HepG2 (cell line): ENCODE results near the gene TLE2. TPM values are rescaled to one million over a fixed set of nuclear protein-coding genes. Genes with fewer than 3 reads are reported as not detected.

ENCODE experiments used
- ATAC-seq: fragments of 200-7000 bp; cut with Tn5 transposase; 3 replicates; pipeline ENCODE4 v1.9.1; 2020; ENCODE audit warnings: mild to moderate bottlenecking, moderate library complexity
- BruUV-seq: library from RNA; stranded (reverse); fragments of 400-500 nt; replicated peaks from 2 replicates; lab custom pipeline; 2021; lab: Mats Ljungman, UMichigan
- CTCF ChIA-PET: fragments of 300-600 bp; formaldehyde crosslinking; extraction: SDS; loops from one replicate; lab custom pipeline; 2021; ENCODE audit warnings: low total read pairs, inconsistent platforms, low intra/inter-chr PET ratio; lab: Yijun Ruan, JAX
- POLR2A ChIA-PET: fragments of 350-600 bp; sonication (Branson Sonifier 250); formaldehyde crosslinking; loops from one replicate; lab custom pipeline; 2020; ENCODE audit warnings: antibody characterized with exemption, inconsistent platforms; lab: Yijun Ruan, JAX
- DNase-seq: peaks from one replicate; pipeline ENCODE4 v3.0.0-alpha.2; 2015; ENCODE audit warnings: low spot score
- FAIRE-seq: peaks from 3 replicates; lab custom pipeline; 2011; peaks lifted over from hg19 to GRCh38; lab: Jason Lieb, UNC
- H2AFZ ChIP-seq: one replicate; pipeline ENCODE4 v1.6.1; 2011; ENCODE audit warnings: low read length, inconsistent platforms
- H3K27ac ChIP-seq: fragments of 300-600 bp; 3 replicates; pipeline ENCODE4 v1.8.0; 2011; ENCODE audit warnings: mixed run types, mild to moderate bottlenecking, mixed read lengths, low read length, inconsistent platforms; ENCODE audit not compliant: insufficient read depth; ENCODE audit errors: extremely low read length
- H3K27me3 ChIP-seq, 2 experiments: fragments of 200-600 bp in 1 of 2; 2 replicates in 1 of 2; 3 replicates in 1 of 2; pipeline versions ENCODE4 v1.6.0 to v1.8.0; 2011; ENCODE audit warnings: low read length in 2 of 2, mild to moderate bottlenecking in 2 of 2, moderate library complexity in 2 of 2, inconsistent platforms in 1 of 2; ENCODE audit not compliant: insufficient read depth in 2 of 2, control insufficient read depth in 1 of 2
- H3K36me3 ChIP-seq, 2 experiments: fragments of 200-600 bp in 1 of 2; replicated peaks in 1 of 2; 2 replicates in 1 of 2; 3 replicates in 1 of 2; pipeline versions ENCODE4 v1.5.1 to v1.8.0; 2011; ENCODE audit warnings: low read length in 2 of 2, inconsistent platforms in 1 of 2; ENCODE audit not compliant: insufficient read depth in 2 of 2, control insufficient read depth in 1 of 2
- H3K4me1 ChIP-seq: 2 replicates; pipeline ENCODE4 v1.5.1; 2012; ENCODE audit warnings: low read length, inconsistent platforms; ENCODE audit not compliant: insufficient read depth
- H3K4me2 ChIP-seq: 2 replicates; pipeline ENCODE4 v1.6.0; 2011; ENCODE audit warnings: low read depth, low read length, inconsistent platforms
- H3K4me3 ChIP-seq, 3 experiments: fragments of 200-600 bp in 1 of 3; sonication (generic), shearing (Covaris generic) in 1 of 3; replicated peaks in 1 of 3; 2 replicates each; pipeline ENCODE4 v1.5.1; 2011 to 2016; ENCODE audit warnings: low read length in 3 of 3, inconsistent platforms in 2 of 3, low read depth in 2 of 3, mild to moderate bottlenecking in 2 of 3, control low read depth in 1 of 3, mixed read lengths in 1 of 3; ENCODE audit not compliant: insufficient read depth in 1 of 3
- H3K79me2 ChIP-seq: one replicate; pipeline ENCODE4 v1.6.1; 2011; ENCODE audit warnings: low read length, inconsistent platforms; ENCODE audit not compliant: insufficient read depth
- H3K9ac ChIP-seq: 2 replicates; pipeline ENCODE4 v1.6.0; 2011; ENCODE audit warnings: mild to moderate bottlenecking, low read depth, low read length, inconsistent platforms; ENCODE audit not compliant: insufficient read depth
- H3K9me3 ChIP-seq: 2 replicates; pipeline ENCODE4 v1.5.1; 2012; ENCODE audit warnings: mild to moderate bottlenecking, low read length
- H4K20me1 ChIP-seq: 2 replicates; pipeline ENCODE4 v1.6.0; 2011; ENCODE audit warnings: inconsistent platforms, mild to moderate bottlenecking, low read length, moderate library complexity; ENCODE audit not compliant: insufficient read depth
- AGO1 ChIP-seq: fragments of 200-400 bp; formaldehyde crosslinking; IDR thresholded peaks from 2 replicates; pipeline ENCODE4 v1.6.1; 2017; ENCODE audit warnings: mild to moderate bottlenecking, low read depth, low read length, moderate library complexity; ENCODE audit not compliant: poor library complexity, severe bottlenecking
- GABPB1 ChIP-seq: IDR thresholded peaks from 2 replicates; pipeline ENCODE4 v1.6.1; 2016; ENCODE audit warnings: mild to moderate bottlenecking, missing genetic modification reagents, moderate library complexity, missing compliant biosample characterization
- HOXD1 ChIP-seq: sonication (generic); formaldehyde crosslinking; IDR thresholded peaks from 2 replicates; pipeline ENCODE4 v1.5.0; 2020; ENCODE audit warnings: missing genetic modification reagents
- MAFF ChIP-seq: IDR thresholded peaks from 2 replicates; pipeline ENCODE4 v1.6.1; 2011; ENCODE audit warnings: low read depth, low read length, improper control_type of control experiment
- NFIC ChIP-seq: IDR thresholded peaks from 2 replicates; pipeline ENCODE4 v1.6.1; 2012; ENCODE audit warnings: mild to moderate bottlenecking, low read length, inconsistent platforms
- STAG1 ChIP-seq: sonication (generic); formaldehyde crosslinking; IDR thresholded peaks from 2 replicates; pipeline ENCODE4 v1.4.0; 2020; ENCODE audit warnings: missing genetic modification reagents
- ZKSCAN8 ChIP-seq: IDR thresholded peaks from 2 replicates; pipeline ENCODE4 v1.6.1; 2016; ENCODE audit warnings: borderline replicate concordance, missing genetic modification reagents, missing compliant biosample characterization
- ZNF256 ChIP-seq: sonication (generic); formaldehyde crosslinking; conservative IDR thresholded peaks from 2 replicates; pipeline ENCODE4 v1.4.0; 2020; ENCODE audit warnings: missing genetic modification reagents
- ZNF292 ChIP-seq: sonication (generic); formaldehyde crosslinking; IDR thresholded peaks from 2 replicates; pipeline ENCODE4 v1.8.1; 2022; ENCODE audit warnings: mild to moderate bottlenecking, low read depth, missing genetic modification reagents, borderline replicate concordance
- ZNF546 ChIP-seq: sonication (generic); formaldehyde crosslinking; conservative IDR thresholded peaks from 2 replicates; pipeline ENCODE4 v1.8.1; 2023; ENCODE audit warnings: mild to moderate bottlenecking, missing genetic modification reagents
- ZNF674 ChIP-seq: sonication (generic); formaldehyde crosslinking; IDR thresholded peaks from 2 replicates; pipeline ENCODE4 v1.5.0; 2020; ENCODE audit warnings: low read depth, mild to moderate bottlenecking, missing genetic modification reagents
- ZNF724P ChIP-seq: sonication (generic); formaldehyde crosslinking; IDR thresholded peaks from 2 replicates; pipeline ENCODE4 v1.8.0; 2022; ENCODE audit warnings: missing genetic modification reagents, borderline replicate concordance
- ZSCAN12 ChIP-seq: sonication (generic); formaldehyde crosslinking; IDR thresholded peaks from 2 replicates; pipeline ENCODE4 v1.9.0; 2021; ENCODE audit warnings: mild to moderate bottlenecking, missing genetic modification reagents
- WGBS: methylation state at CpG from one replicate; pipeline ENCODE4 v1.1.6; 2017; ENCODE audit warnings: low lambda C conversion rate; 5-methylcytosine and 5-hydroxymethylcytosine counted together
- in situ Hi-C: cut with HindIII; loops from 2 replicates; pipeline ENCODE4 v1.10.0; 2017; ENCODE audit warnings: low pct_unique_long_range_greater_than_20kb; ENCODE audit not compliant: extremely low pct_ligation_motif_present
- intact Hi-C: fragments of 100-400 bp; cut with micrococcal nuclease; formaldehyde crosslinking; loops from one replicate; pipeline ENCODE4 v1.10.0; 2022; ENCODE audit not compliant: unreplicated experiment
- polyA plus RNA-seq, 8 experiments: library from polyadenylated mRNA; depleted of rRNA in 3 of 8; stranded (reverse) in 7 of 8; unstranded in 1 of 8; fragments of >200 nt; fragmentation: Illumina TruSeq in 4 of 8; extraction: Trizol in 4 of 8; gene quantifications; 2 replicates each; pipeline versions ENCODE4 v1.2.1 to v1.2.3, GENCODE V29; 2011 to 2016; ENCODE audit warnings: low read depth in 4 of 8, missing spikeins in 1 of 8, mixed read lengths in 1 of 8; ENCODE audit not compliant: insufficient read depth in 1 of 8
- total RNA-seq, 5 experiments: library from RNA; depleted of rRNA; stranded (reverse); fragments of >200 nt; fragmentation: Illumina TruSeq; extraction: Trizol; gene quantifications; 2 replicates each; pipeline ENCODE4 v1.2.3, GENCODE V29; 2016; ENCODE audit warnings: low read depth in 1 of 5
- TF ChIP-seq, protein P1 (sequence below): sonication (generic); formaldehyde crosslinking; IDR thresholded peaks from 2 replicates; pipeline ENCODE4 v1.4.0; 2020; ENCODE audit warnings: missing genetic modification reagents
- TF ChIP-seq, protein P2 (sequence below): sonication (generic); formaldehyde crosslinking; IDR thresholded peaks from 2 replicates; pipeline ENCODE4 v1.4.0; 2020; ENCODE audit warnings: missing genetic modification reagents, borderline replicate concordance

TLE2 gene
- total and polyA plus RNA-seq, 2 of the 13 experiments (the other 11 are each of a cell fraction or from before 2014, with no cell fraction given) = 0.07 to 0.81 TPM

DNA sequence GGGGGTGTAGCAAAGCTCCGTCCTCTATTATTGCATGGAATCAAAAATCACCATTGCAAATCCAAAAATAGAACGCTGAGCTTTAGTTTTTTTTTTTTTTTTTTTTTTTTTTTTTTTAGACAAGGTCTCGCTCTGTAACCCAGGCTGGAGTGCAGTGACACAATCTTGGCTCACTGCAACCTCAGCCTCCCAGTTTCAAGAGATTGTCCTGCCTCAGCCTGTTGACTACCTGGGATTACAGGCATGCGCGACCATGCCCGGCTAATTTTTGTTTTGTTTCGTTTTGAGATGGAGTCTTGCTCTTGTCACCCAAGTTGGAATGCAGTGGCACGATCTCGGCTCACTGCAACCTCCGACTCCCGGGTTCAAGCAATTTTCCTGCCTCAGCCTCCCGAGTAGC is 69.0 kb downstream of the TLE2 start:
- H3K27ac ChIP-seq = no peak overlapping the region
- intact Hi-C loops = no loop called here
- FAIRE-seq = no peak
- no peak overlapping the region for H2AFZ ChIP-seq
- H3K9me3 ChIP-seq = no peaks in the 10 kb centered on the region
- no peaks in the 10 kb centered on the region for H3K79me2 ChIP-seq
- H3K27me3 ChIP-seq = no peaks in the 10 kb centered on the region
- BruUV-seq = no TSS peak
- DNase-seq = no peak
- ChIA-PET CTCF (no interaction called here), POLR2A (no interaction called here)
- no peaks in the 10 kb centered on the region for H3K36me3 ChIP-seq
- 62% methylated on average over 12 of the region's 12 CpGs for WGBS
- H3K4me3 ChIP-seq = no peak overlapping the region
- in situ Hi-C loops = no loop called here
- TF ChIP-seq, protein P1, sequence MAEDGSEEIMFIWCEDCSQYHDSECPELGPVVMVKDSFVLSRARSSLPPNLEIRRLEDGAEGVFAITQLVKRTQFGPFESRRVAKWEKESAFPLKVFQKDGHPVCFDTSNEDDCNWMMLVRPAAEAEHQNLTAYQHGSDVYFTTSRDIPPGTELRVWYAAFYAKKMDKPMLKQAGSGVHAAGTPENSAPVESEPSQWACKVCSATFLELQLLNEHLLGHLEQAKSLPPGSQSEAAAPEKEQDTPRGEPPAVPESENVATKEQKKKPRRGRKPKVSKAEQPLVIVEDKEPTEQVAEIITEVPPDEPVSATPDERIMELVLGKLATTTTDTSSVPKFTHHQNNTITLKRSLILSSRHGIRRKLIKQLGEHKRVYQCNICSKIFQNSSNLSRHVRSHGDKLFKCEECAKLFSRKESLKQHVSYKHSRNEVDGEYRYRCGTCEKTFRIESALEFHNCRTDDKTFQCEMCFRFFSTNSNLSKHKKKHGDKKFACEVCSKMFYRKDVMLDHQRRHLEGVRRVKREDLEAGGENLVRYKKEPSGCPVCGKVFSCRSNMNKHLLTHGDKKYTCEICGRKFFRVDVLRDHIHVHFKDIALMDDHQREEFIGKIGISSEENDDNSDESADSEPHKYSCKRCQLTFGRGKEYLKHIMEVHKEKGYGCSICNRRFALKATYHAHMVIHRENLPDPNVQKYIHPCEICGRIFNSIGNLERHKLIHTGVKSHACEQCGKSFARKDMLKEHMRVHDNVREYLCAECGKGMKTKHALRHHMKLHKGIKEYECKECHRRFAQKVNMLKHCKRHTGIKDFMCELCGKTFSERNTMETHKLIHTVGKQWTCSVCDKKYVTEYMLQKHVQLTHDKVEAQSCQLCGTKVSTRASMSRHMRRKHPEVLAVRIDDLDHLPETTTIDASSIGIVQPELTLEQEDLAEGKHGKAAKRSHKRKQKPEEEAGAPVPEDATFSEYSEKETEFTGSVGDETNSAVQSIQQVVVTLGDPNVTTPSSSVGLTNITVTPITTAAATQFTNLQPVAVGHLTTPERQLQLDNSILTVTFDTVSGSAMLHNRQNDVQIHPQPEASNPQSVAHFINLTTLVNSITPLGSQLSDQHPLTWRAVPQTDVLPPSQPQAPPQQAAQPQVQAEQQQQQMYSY (CRISPR knock-in tag) = no peak
- no peak for TF ChIP-seq NFIC
- ATAC-seq = no peak
- no peak overlapping the region for H3K9ac ChIP-seq
- H4K20me1 ChIP-seq = no peaks in the 10 kb centered on the region
- no peaks in the 10 kb centered on the region for H3K4me1 ChIP-seq
- no peak overlapping the region for H3K4me2 ChIP-seq

DNA sequence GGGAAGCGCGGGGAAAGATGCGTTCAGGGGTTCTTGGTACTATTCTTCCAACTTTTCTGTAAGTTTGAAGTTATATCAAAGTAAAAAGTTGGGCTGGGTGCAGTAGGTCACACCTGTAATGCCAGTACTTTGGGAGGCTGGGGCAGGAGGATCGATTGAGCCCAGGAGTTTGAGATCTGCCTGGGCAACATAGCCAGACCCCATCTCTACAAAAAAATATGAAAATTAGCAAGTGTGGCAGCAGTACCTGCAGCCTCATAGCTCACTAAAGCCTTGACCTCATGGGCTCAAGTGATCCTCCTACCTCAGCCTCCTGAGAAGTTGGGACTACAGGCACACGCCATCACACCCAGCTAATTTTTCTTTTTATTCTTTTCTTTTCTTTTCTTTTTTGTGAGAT is 71.9 kb downstream of the TLE2 start:
- ATAC-seq (no peak), DNase-seq (no peak), FAIRE-seq (no peak)
- in situ Hi-C loops (loop anchor here (5.0 to 10.0 kb wide), 2 partner anchors 150 to 208 kb away; no protein-coding TSS in a partner anchor), intact Hi-C loops (no loop called here)
- Histone ChIP-seq H3K4me3 (no peak overlapping the region), H2AFZ (no peak overlapping the region), H3K36me3 (no peaks in the 10 kb centered on the region), H3K9me3 (no peaks in the 10 kb centered on the region), H3K4me1 (peaks cover 18% of the 10 kb centered on the region), H4K20me1 (no peaks in the 10 kb centered on the region), H3K27ac (no peak overlapping the region), H3K27me3 (no peaks in the 10 kb centered on the region), H3K4me2 (no peak overlapping the region), H3K9ac (no peak overlapping the region), H3K79me2 (no peaks in the 10 kb centered on the region)
- ChIA-PET CTCF (interaction anchor here (1.7 kb wide), 1 partner anchor 169 kb away, joined by 6 read pairs; no protein-coding TSS in a partner anchor), POLR2A (no interaction called here)
- WGBS = 77% methylated on average over 5 of the region's 5 CpGs
- no TSS peak for BruUV-seq
- TF ChIP-seq ZNF292 (CRISPR knock-in tag) = no peak
- no peak for TF ChIP-seq ZNF674 (CRISPR knock-in tag)
- TF ChIP-seq MAFF = no peak
- no peak for TF ChIP-seq ZNF546 (CRISPR knock-in tag)
- TF ChIP-seq, protein P2, sequence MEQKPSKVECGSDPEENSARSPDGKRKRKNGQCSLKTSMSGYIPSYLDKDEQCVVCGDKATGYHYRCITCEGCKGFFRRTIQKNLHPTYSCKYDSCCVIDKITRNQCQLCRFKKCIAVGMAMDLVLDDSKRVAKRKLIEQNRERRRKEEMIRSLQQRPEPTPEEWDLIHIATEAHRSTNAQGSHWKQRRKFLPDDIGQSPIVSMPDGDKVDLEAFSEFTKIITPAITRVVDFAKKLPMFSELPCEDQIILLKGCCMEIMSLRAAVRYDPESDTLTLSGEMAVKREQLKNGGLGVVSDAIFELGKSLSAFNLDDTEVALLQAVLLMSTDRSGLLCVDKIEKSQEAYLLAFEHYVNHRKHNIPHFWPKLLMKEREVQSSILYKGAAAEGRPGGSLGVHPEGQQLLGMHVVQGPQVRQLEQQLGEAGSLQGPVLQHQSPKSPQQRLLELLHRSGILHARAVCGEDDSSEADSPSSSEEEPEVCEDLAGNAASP (CRISPR knock-in tag) = no peak
- TF ChIP-seq ZSCAN12 = no peak
- TF ChIP-seq ZNF724P (CRISPR knock-in tag) = no peak
- no peak for TF ChIP-seq GABPB1
- no peak for TF ChIP-seq HOXD1 (CRISPR knock-in tag)
- TF ChIP-seq ZKSCAN8 (CRISPR knock-in tag) = no peak
- no peak for TF ChIP-seq AGO1
- no peak for TF ChIP-seq STAG1 (CRISPR knock-in tag)
- TF ChIP-seq ZNF256 = no peak
